Endothelial cell of umbilical vein (primary cell): ENCODE data around the gene CPNE5. TPM values are rescaled to one million over a fixed set of nuclear protein-coding genes. Genes with fewer than 3 reads are reported as not detected.

Experiments used
- BruUV-seq: library from RNA; stranded (reverse); fragments of 400-500 nt; replicated peaks from 2 replicates; lab custom pipeline; 2021; lab: Mats Ljungman, UMichigan
- CTCF ChIA-PET: fragments of 300-600, 350-600 bp; sonication (Branson Sonifier 250); formaldehyde crosslinking; loops from one replicate; lab custom pipeline; 2021; ENCODE audit warnings: antibody characterized with exemption, inconsistent platforms; lab: Charles Lee
- POLR2A ChIA-PET: fragments of 300-600, 350-600 bp; sonication (Branson Sonifier 250); formaldehyde crosslinking; loops from one replicate; lab custom pipeline; 2021; ENCODE audit warnings: antibody characterized with exemption, inconsistent platforms; lab: Charles Lee
- DNase-seq: peaks from one replicate; pipeline ENCODE4 v3.0.0-alpha.2; 2011; ENCODE audit warnings: low read depth, low spot score
- FAIRE-seq: peaks from 2 replicates; lab custom pipeline; 2011; peaks lifted over from hg19 to GRCh38; lab: Jason Lieb, UNC
- H2AFZ ChIP-seq: 2 replicates; pipeline ENCODE4 v1.6.0; 2012; ENCODE audit warnings: low read depth, low read length, control low read depth, inconsistent platforms
- H3K27ac ChIP-seq: 2 replicates; pipeline ENCODE4 v1.5.1; 2011; ENCODE audit warnings: low read depth, mild to moderate bottlenecking, control low read depth, low read length, moderate library complexity; ENCODE audit not compliant: insufficient read depth
- H3K27me3 ChIP-seq, 2 experiments: 2 replicates each; pipeline versions ENCODE4 v1.6.0 to v1.6.1; 2011; ENCODE audit warnings: low read length in 2 of 2, mixed read lengths in 1 of 2; ENCODE audit not compliant: control insufficient read depth in 2 of 2, insufficient read depth in 2 of 2
- H3K36me3 ChIP-seq, 2 experiments: 2 replicates in 1 of 2; 3 replicates in 1 of 2; pipeline ENCODE4 v1.5.1; 2011; ENCODE audit warnings: low read length in 2 of 2, mild to moderate bottlenecking in 1 of 2, moderate library complexity in 1 of 2; ENCODE audit not compliant: control insufficient read depth in 2 of 2, insufficient read depth in 2 of 2; ENCODE audit errors: extremely low read depth in 1 of 2
- H3K4me1 ChIP-seq: 3 replicates; pipeline ENCODE4 v1.5.1; 2011; ENCODE audit warnings: mild to moderate bottlenecking, low read length; ENCODE audit not compliant: control insufficient read depth, insufficient read depth; ENCODE audit errors: extremely low read depth
- H3K4me2 ChIP-seq: 2 replicates; pipeline ENCODE4 v1.6.1; 2011; ENCODE audit warnings: low read length, control low read depth, mixed read lengths; ENCODE audit not compliant: insufficient read depth
- H3K4me3 ChIP-seq, 3 experiments: fragments of 200-600 bp in 1 of 3; sonication (generic), shearing (Covaris generic) in 1 of 3; replicated peaks in 1 of 3; 2 replicates each; pipeline ENCODE4 v1.5.1; 2011 to 2016; ENCODE audit warnings: control low read depth in 3 of 3, low read length in 3 of 3, mild to moderate bottlenecking in 2 of 3, inconsistent platforms in 1 of 3, low read depth in 1 of 3, moderate library complexity in 1 of 3; ENCODE audit not compliant: insufficient read depth in 1 of 3
- H3K79me2 ChIP-seq: 2 replicates; pipeline ENCODE4 v1.6.0; 2012; ENCODE audit warnings: low read length, inconsistent platforms; ENCODE audit not compliant: control insufficient read depth, insufficient read depth
- H3K9ac ChIP-seq: replicated peaks from 2 replicates; pipeline ENCODE3; 2011; ENCODE audit warnings: low read length, control low read depth; ENCODE audit not compliant: insufficient read depth; ENCODE audit errors: extremely low read depth
- H3K9me1 ChIP-seq: replicated peaks from 3 replicates; pipeline ENCODE4 v1.6.0; 2011; ENCODE audit warnings: mild to moderate bottlenecking, low read length; ENCODE audit not compliant: control insufficient read depth, insufficient read depth; ENCODE audit errors: extremely low read depth
- H3K9me3 ChIP-seq: replicated peaks from 2 replicates; pipeline ENCODE4 v1.5.1; 2012; ENCODE audit warnings: low read length, inconsistent platforms; ENCODE audit not compliant: control insufficient read depth, insufficient read depth
- H4K20me1 ChIP-seq: replicated peaks from 2 replicates; pipeline ENCODE3; 2011; ENCODE audit warnings: mild to moderate bottlenecking, low read length; ENCODE audit not compliant: control insufficient read depth, insufficient read depth; ENCODE audit errors: extremely low read depth
- CTCF ChIP-seq, 2 donors: IDR thresholded peaks; 1 replicate in 1 of 2; 2 replicates in 1 of 2; pipeline ENCODE4 v1.5.1; 2011; ENCODE audit warnings: low read length in 2 of 2, mild to moderate bottlenecking in 2 of 2, moderate library complexity in 2 of 2, control low read depth in 1 of 2, inconsistent platforms in 1 of 2, low read depth in 1 of 2; ENCODE audit not compliant: insufficient read depth in 1 of 2; ENCODE audit errors: extremely low read depth in 1 of 2
- EZH2 ChIP-seq: IDR thresholded peaks from 2 replicates; pipeline ENCODE4 v1.6.1; 2012; ENCODE audit warnings: borderline replicate concordance, low read depth, mild to moderate bottlenecking, moderate library complexity, low read length, inconsistent platforms; ENCODE audit not compliant: severe bottlenecking
- FOS ChIP-seq: IDR thresholded peaks from 2 replicates; pipeline ENCODE4 v1.6.1; 2011; ENCODE audit warnings: mild to moderate bottlenecking, low read length, moderate library complexity, borderline replicate concordance; ENCODE audit not compliant: insufficient read depth
- GATA2 ChIP-seq: IDR thresholded peaks from 2 replicates; pipeline ENCODE4 v1.7.0; 2011; ENCODE audit warnings: low read depth, mild to moderate bottlenecking, moderate library complexity, mixed read lengths, low read length; ENCODE audit not compliant: insufficient read length, insufficient read depth
- JUN ChIP-seq: IDR thresholded peaks from 2 replicates; pipeline ENCODE4 v1.6.1; 2011; ENCODE audit warnings: borderline replicate concordance, low read depth; ENCODE audit not compliant: insufficient read length, insufficient read depth
- MAX ChIP-seq: IDR thresholded peaks from 2 replicates; pipeline ENCODE4 v1.6.1; 2011; ENCODE audit not compliant: insufficient read depth, insufficient read length
- MYC ChIP-seq: IDR thresholded peaks from one replicate; pipeline ENCODE4 v1.6.1; 2011; ENCODE audit warnings: mild to moderate bottlenecking, low read depth, low read length
- POLR2A ChIP-seq: IDR thresholded peaks from 2 replicates; pipeline ENCODE4 v1.6.1; 2012; ENCODE audit warnings: low read depth, mild to moderate bottlenecking, control low read depth, low read length
- POLR2AphosphoS5 ChIP-seq: IDR thresholded peaks from 2 replicates; pipeline ENCODE4 v1.6.1; 2012; ENCODE audit warnings: low read depth, mild to moderate bottlenecking, control low read depth, low read length, moderate library complexity; ENCODE audit not compliant: insufficient read depth
- dilution Hi-C: fragments of 300-500 bp; cut with MboI; formaldehyde crosslinking; loops from one replicate; pipeline ENCODE4 v1.15.0; 2019; ENCODE audit warnings: low sequenced_read_pairs; ENCODE audit not compliant: extremely low pct_ligation_motif_present
- intact Hi-C: fragments of 100-400 bp; cut with micrococcal nuclease; formaldehyde crosslinking; loops from one replicate; pipeline ENCODE4 v1.10.0; 2022
- polyA plus RNA-seq, 4 experiments: library from polyadenylated mRNA; depleted of rRNA in 3 of 4; stranded (reverse) in 3 of 4; unstranded in 1 of 4; fragments of >200 nt; gene quantifications; 2 replicates each; pipeline versions ENCODE4 v1.2.1 to v1.2.3, GENCODE V29; 2011 to 2012; ENCODE audit warnings: missing spikeins in 1 of 4
- total RNA-seq: library from RNA; stranded (reverse); gene quantifications from 2 replicates; pipeline ENCODE4 v1.2.3, GENCODE V29; 2021

The CPNE5 gene
- total and polyA plus RNA-seq, 2 donors (not counting 3 experiments of a cell fraction or from before 2014, with no cell fraction given) = 18.8 to 49.4 TPM

- DNase-seq (no peak), FAIRE-seq (no peak)
- Histone ChIP-seq H3K4me3 (no peak overlapping the region), H3K9ac (no peak overlapping the region), H4K20me1 (no peaks in the 10 kb centered on the region), H3K27ac (no peak overlapping the region), H3K36me3 (peaks cover 2 to 11% of the 10 kb centered on the region in 2 experiments), H3K79me2 (peaks cover 7% of the 10 kb centered on the region), H3K9me1 (no peaks in the 10 kb centered on the region), H3K4me1 (peaks cover 15% of the 10 kb centered on the region), H3K27me3 (no peaks in the 10 kb centered on the region), H3K9me3 (no peaks in the 10 kb centered on the region), H3K4me2 (no peak overlapping the region), H2AFZ (no peak overlapping the region)
- ChIA-PET CTCF (no interaction called here), POLR2A (no interaction called here)
- BruUV-seq = no TSS peak
- TF ChIP-seq CTCF (IDR thresholded peaks at IDR 0.05; ENCODE audit: extremely low read depth in 1 of 2, insufficient read depth in 1 of 2, low read depth in 1 of 2, low read length in 2 of 2) (no peak), JUN (no peak)
- intact Hi-C loops (loop anchor here (10.0 kb wide), 1 partner anchor 231 kb away; no protein-coding TSS in a partner anchor), dilution Hi-C loops (no loop called here)
These were observed 17.0 kb upstream of the CPNE5 start for GRCh38 chr6:36856277-36856676.

GRCh38 chr6:36855750-36856149, 16.5 kb upstream of the CPNE5 start:
- Histone ChIP-seq H3K9me1 (no peaks in the 10 kb centered on the region), H2AFZ (no peak overlapping the region), H3K9me3 (no peaks in the 10 kb centered on the region), H3K27ac (no peak overlapping the region), H3K4me1 (peaks cover 15% of the 10 kb centered on the region), H3K9ac (no peak overlapping the region), H3K4me2 (no peak overlapping the region), H4K20me1 (no peaks in the 10 kb centered on the region), H3K36me3 (peaks cover 2 to 11% of the 10 kb centered on the region in 2 experiments), H3K27me3 (no peaks in the 10 kb centered on the region), H3K79me2 (peaks cover 3% of the 10 kb centered on the region), H3K4me3 (no peak overlapping the region)
- no peak for TF ChIP-seq POLR2AphosphoS5
- no peak for TF ChIP-seq CTCF (IDR thresholded peaks at IDR 0.05; ENCODE audit: extremely low read depth in 1 of 2, insufficient read depth in 1 of 2, low read depth in 1 of 2, low read length in 2 of 2)
- no peak for TF ChIP-seq MAX
- no peak for TF ChIP-seq MYC
- no peak for TF ChIP-seq POLR2A
- no peak for TF ChIP-seq GATA2
- no peak for TF ChIP-seq JUN
- TF ChIP-seq FOS = no peak
- no peak for TF ChIP-seq EZH2
- POLR2A ChIA-PET = no interaction called here
- CTCF ChIA-PET = no interaction called here
- no TSS peak for BruUV-seq
- no peak for DNase-seq
- FAIRE-seq = no peak
- dilution Hi-C loops = no loop called here
- intact Hi-C loops = loop anchor here (10.0 kb wide), 1 partner anchor 231 kb away; no protein-coding TSS in a partner anchor
